H1 (cell line): ENCODE results near the gene CPTP. TPM values are rescaled to one million over a fixed set of nuclear protein-coding genes. Genes with fewer than 3 reads are reported as not detected.

ENCODE experiments used
- CTCF ChIA-PET: fragments of 300-600 bp; sonication (Branson Sonifier 250); formaldehyde crosslinking; loops from one replicate; lab custom pipeline; 2021; ENCODE audit not compliant: partially characterized antibody; lab: Charles Lee
- POLR2A ChIA-PET: fragments of 300-600 bp; sonication (Branson Sonifier 250); formaldehyde crosslinking; loops from one replicate; lab custom pipeline; 2021; ENCODE audit warnings: inconsistent platforms; ENCODE audit not compliant: partially characterized antibody; lab: Charles Lee
- DNase-seq, 2 experiments: peaks; one replicate each; pipeline versions ENCODE4 v3.0.0 to v3.0.0-alpha.2; 2010 to 2022; ENCODE audit warnings: low spot score in 2 of 2, low read depth in 1 of 2, mixed read lengths in 1 of 2
- FAIRE-seq: peaks from 2 replicates; lab custom pipeline; 2011; peaks lifted over from hg19 to GRCh38; lab: Jason Lieb, UNC
- H2AFZ ChIP-seq: 2 replicates; pipeline ENCODE4 v1.8.1; 2012; ENCODE audit warnings: low read length, inconsistent platforms
- H2AK5ac ChIP-seq: 2 replicates; pipeline ENCODE4 v1.6.1; 2013; ENCODE audit warnings: low read depth, low read length
- H2BK120ac ChIP-seq: replicated peaks from 2 replicates; pipeline ENCODE3; 2013; ENCODE audit warnings: low read depth, low read length, inconsistent platforms
- H2BK12ac ChIP-seq: 2 replicates; pipeline ENCODE4 v1.6.1; 2013; ENCODE audit warnings: low read depth, low read length
- H2BK15ac ChIP-seq: 2 replicates; pipeline ENCODE4 v1.6.1; 2013; ENCODE audit warnings: low read length
- H2BK20ac ChIP-seq: 2 replicates; pipeline ENCODE4 v1.6.1; 2013; ENCODE audit warnings: low read length
- H2BK5ac ChIP-seq: 2 replicates; pipeline ENCODE4 v1.6.1; 2013; ENCODE audit warnings: low read depth, low read length
- H3K14ac ChIP-seq: 2 replicates; pipeline ENCODE4 v1.6.1; 2013; ENCODE audit warnings: inconsistent platforms; ENCODE audit not compliant: insufficient read length
- H3K18ac ChIP-seq: 2 replicates; pipeline ENCODE4 v1.6.1; 2013; ENCODE audit warnings: low read length; ENCODE audit errors: extremely low read depth
- H3K23ac ChIP-seq: 2 replicates; pipeline ENCODE4 v1.6.1; 2013; ENCODE audit warnings: inconsistent platforms; ENCODE audit not compliant: insufficient read length
- H3K23me2 ChIP-seq: 2 replicates; pipeline ENCODE4 v1.6.1; 2013; ENCODE audit warnings: low read depth, low read length
- H3K27ac ChIP-seq: 2 replicates; pipeline ENCODE4 v1.6.1; 2011; ENCODE audit warnings: low read depth, low read length, inconsistent platforms
- H3K27me3 ChIP-seq, 4 experiments: replicated peaks in 1 of 4; 1 replicate in 1 of 4; 2 replicates in 3 of 4; pipeline versions ENCODE4 v1.6.1 to v1.8.1; 2011 to 2013; ENCODE audit warnings: low read length in 3 of 4, mild to moderate bottlenecking in 3 of 4, inconsistent platforms in 2 of 4, mixed read lengths in 2 of 4, moderate library complexity in 1 of 4; ENCODE audit not compliant: control insufficient read depth in 3 of 4, insufficient read depth in 3 of 4; ENCODE audit errors: extremely low read depth in 1 of 4
- H3K36me3 ChIP-seq, 4 experiments: 2 replicates each; pipeline versions ENCODE4 v1.6.1 to v1.8.1; 2011 to 2013; ENCODE audit warnings: mild to moderate bottlenecking in 4 of 4, low read length in 3 of 4, moderate library complexity in 2 of 4, control low read depth in 1 of 4, inconsistent platforms in 1 of 4; ENCODE audit not compliant: insufficient read depth in 4 of 4, control insufficient read depth in 2 of 4
- H3K4ac ChIP-seq: replicated peaks from 2 replicates; pipeline ENCODE3; 2013; ENCODE audit warnings: low read length, low read depth, mixed read lengths, inconsistent platforms; ENCODE audit not compliant: insufficient read length
- H3K4me1 ChIP-seq, 4 experiments: replicated peaks in 1 of 4; 1 replicate in 1 of 4; 2 replicates in 3 of 4; pipeline versions ENCODE4 v1.6.1 to v1.8.1; 2011 to 2013; ENCODE audit warnings: low read length in 3 of 4, inconsistent platforms in 2 of 4, mixed read lengths in 1 of 4; ENCODE audit not compliant: insufficient read depth in 4 of 4, control insufficient read depth in 3 of 4
- H3K4me2 ChIP-seq, 2 experiments: 2 replicates each; pipeline versions ENCODE4 v1.6.1 to v1.8.1; 2011 to 2013; ENCODE audit warnings: low read depth in 2 of 2, low read length in 2 of 2, control low read depth in 1 of 2, inconsistent platforms in 1 of 2, mild to moderate bottlenecking in 1 of 2; ENCODE audit not compliant: insufficient read depth in 1 of 2
- H3K4me3 ChIP-seq, 4 experiments: fragments of 200-600, 300-600 bp in 1 of 4; sonication (generic), shearing (Covaris generic), sonication (Bioruptor Twin) in 1 of 4; 2 replicates each; pipeline versions ENCODE4 v1.5.1 to v1.8.1; 2011 to 2016; ENCODE audit warnings: low read length in 4 of 4, low read depth in 3 of 4, control low read depth in 2 of 4, inconsistent platforms in 2 of 4, mild to moderate bottlenecking in 2 of 4, mixed read lengths in 1 of 4, moderate library complexity in 1 of 4; ENCODE audit not compliant: insufficient read depth in 2 of 4; ENCODE audit errors: extremely low read depth in 1 of 4
- H3K56ac ChIP-seq: replicated peaks from 2 replicates; pipeline ENCODE3; 2013; ENCODE audit warnings: low read depth, mild to moderate bottlenecking, mixed read lengths, low read length, inconsistent platforms; ENCODE audit not compliant: insufficient read length
- H3K79me1 ChIP-seq: 2 replicates; pipeline ENCODE4 v1.6.1; 2013; ENCODE audit warnings: low read depth, low read length, control low read depth
- H3K79me2 ChIP-seq, 2 experiments: 2 replicates each; pipeline versions ENCODE4 v1.6.1 to v1.8.1; 2012 to 2013; ENCODE audit warnings: low read length in 2 of 2, mild to moderate bottlenecking in 2 of 2, inconsistent platforms in 1 of 2; ENCODE audit not compliant: insufficient read depth in 2 of 2, control insufficient read depth in 1 of 2
- H3K9ac ChIP-seq, 4 experiments: replicated peaks in 1 of 4; 1 replicate in 1 of 4; 2 replicates in 3 of 4; pipeline versions ENCODE4 v1.6.1 to v1.8.1; 2011 to 2013; ENCODE audit warnings: low read depth in 3 of 4, low read length in 3 of 4, control low read depth in 2 of 4, mild to moderate bottlenecking in 2 of 4, moderate library complexity in 2 of 4, inconsistent platforms in 1 of 4; ENCODE audit errors: extremely low read depth in 1 of 4
- H3K9me3 ChIP-seq, 2 experiments: 2 replicates each; pipeline versions ENCODE4 v1.6.1 to v1.8.1; 2012 to 2013; ENCODE audit warnings: mild to moderate bottlenecking in 2 of 2, moderate library complexity in 2 of 2, control low read depth in 1 of 2, inconsistent platforms in 1 of 2, low read depth in 1 of 2, low read length in 1 of 2, mixed read lengths in 1 of 2; ENCODE audit not compliant: insufficient read depth in 2 of 2
- H4K20me1 ChIP-seq, 2 experiments: replicated peaks in 1 of 2; 2 replicates each; pipeline versions ENCODE3 to v1.8.1; 2011 to 2013; ENCODE audit warnings: inconsistent platforms in 2 of 2, low read length in 2 of 2, mild to moderate bottlenecking in 1 of 2; ENCODE audit not compliant: insufficient read depth in 2 of 2, control insufficient read depth in 1 of 2
- H4K5ac ChIP-seq: 2 replicates; pipeline ENCODE4 v1.6.1; 2013; ENCODE audit warnings: low read length, low read depth, mixed read lengths, inconsistent platforms; ENCODE audit not compliant: insufficient read length
- H4K8ac ChIP-seq: 2 replicates; pipeline ENCODE4 v1.8.0; 2013; ENCODE audit warnings: mild to moderate bottlenecking, moderate library complexity, low read length, inconsistent platforms; ENCODE audit not compliant: insufficient read depth; ENCODE audit errors: extremely low read depth
- H4K91ac ChIP-seq: replicated peaks from 2 replicates; pipeline ENCODE3; 2013; ENCODE audit warnings: low read length, mixed read lengths, inconsistent platforms; ENCODE audit not compliant: insufficient read length
- BACH1 ChIP-seq: IDR thresholded peaks from 2 replicates; pipeline ENCODE4 v1.6.1; 2012; ENCODE audit warnings: low read length, improper control_type of control experiment
- BCL11A ChIP-seq, 2 experiments: IDR thresholded peaks; one replicate each; pipeline ENCODE4 v1.6.1; 2011; ENCODE audit warnings: low read depth in 2 of 2, low read length in 2 of 2, mild to moderate bottlenecking in 2 of 2
- CBX5 ChIP-seq: fragments of 300-800, 300-1000 bp; sonication (generic); IDR thresholded peaks from 2 replicates; pipeline ENCODE4 v1.7.1; 2016; ENCODE audit warnings: antibody characterized with exemption, low read length, low read depth
- CBX8 ChIP-seq: fragments of 300-800, 300-1000 bp; sonication (generic); IDR thresholded peaks from 2 replicates; pipeline ENCODE4 v1.7.1; 2016; ENCODE audit warnings: low read depth, low read length, borderline replicate concordance
- CREB1 ChIP-seq: IDR thresholded peaks from 2 replicates; pipeline ENCODE4 v1.6.1; 2012; ENCODE audit warnings: inconsistent platforms
- CTBP2 ChIP-seq: IDR thresholded peaks from 2 replicates; pipeline ENCODE4 v1.7.0; 2011; ENCODE audit warnings: borderline replicate concordance, mild to moderate bottlenecking, moderate library complexity, mixed read lengths, low read length; ENCODE audit not compliant: insufficient read depth, insufficient read length
- FOSL1 ChIP-seq: IDR thresholded peaks from 2 replicates; pipeline ENCODE4 v1.6.1; 2011; ENCODE audit warnings: mild to moderate bottlenecking, low read depth, low read length, moderate library complexity; ENCODE audit not compliant: insufficient read depth
- HDAC2 ChIP-seq, 2 experiments: fragments of 300-600 bp in 1 of 2; sonication (generic) in 1 of 2; IDR thresholded peaks; 2 replicates each; pipeline ENCODE4 v1.6.1; 2011 to 2012; ENCODE audit warnings: low read depth in 2 of 2, low read length in 2 of 2, mild to moderate bottlenecking in 2 of 2, moderate library complexity in 2 of 2, borderline replicate concordance in 1 of 2, inconsistent platforms in 1 of 2
- SP1 ChIP-seq: IDR thresholded peaks from 2 replicates; pipeline ENCODE4 v1.6.1; 2011; ENCODE audit warnings: low read depth, low read length
- SP2 ChIP-seq: IDR thresholded peaks from 2 replicates; pipeline ENCODE4 v1.6.1; 2012; ENCODE audit warnings: mild to moderate bottlenecking, low read length, inconsistent platforms
- TCF12 ChIP-seq: IDR thresholded peaks from 2 replicates; pipeline ENCODE4 v1.6.1; 2011; ENCODE audit warnings: low read depth, mild to moderate bottlenecking, low read length
- WGBS, 2 experiments: shearing (Covaris generic) in 1 of 2; methylation state at CpG; one replicate each; pipeline versions ENCODE4 v1.1.6 to v1.1.7; 2013 to 2015; ENCODE audit warnings: low lambda C conversion rate in 2 of 2, mixed read lengths in 2 of 2, inconsistent platforms in 1 of 2, low coverage in 1 of 2, missing lambda C conversion rate in 1 of 2; ENCODE audit not compliant: insufficient replicate concordance in 2 of 2, insufficient coverage in 1 of 2, insufficient read length in 1 of 2; ENCODE audit errors: extremely low coverage in 1 of 2, missing lambda C conversion rate in 1 of 2; 5-methylcytosine and 5-hydroxymethylcytosine counted together
- polyA plus RNA-seq, 7 experiments: library from polyadenylated mRNA; depleted of rRNA in 3 of 7; stranded (reverse) in 5 of 7; unstranded in 2 of 7; fragments of >200 nt in 5 of 7; fragments of 200-250 nt in 2 of 7; gene quantifications; 1 replicate in 5 of 7; 2 replicates in 1 of 7; 4 replicates in 1 of 7; pipeline versions ENCODE4 v1.2.1 to v1.2.3, GENCODE V29; 2011 to 2013; ENCODE audit warnings: missing spikeins in 2 of 7, mixed read lengths in 2 of 7
- total RNA-seq: library from RNA; stranded (reverse); fragmentation: NEBNext Ultra II Directional; extraction: Animal tissue kit (Norgen Biotek cat#: 25700); gene quantifications from 2 replicates; pipeline ENCODE4 v1.2.1, GENCODE V29; 2021
- TF ChIP-seq, protein P1 (sequence below): IDR thresholded peaks from 2 replicates; pipeline ENCODE4 v1.6.1; 2012; ENCODE audit warnings: low read length, inconsistent platforms

Gene CPTP
- total and polyA plus RNA-seq, 2 of the 8 experiments (the other 6 are each of a cell fraction or from before 2014, with no cell fraction given): 8.1 to 10.6 TPM

GRCh38 chr1:1335283-1335682 is 10.7 kb downstream of the CPTP start:
- no peak overlapping the region for H3K14ac ChIP-seq
- no peak overlapping the region for H2BK5ac ChIP-seq
- H3K56ac ChIP-seq: no peak overlapping the region
- no peaks in the 10 kb centered on the region for H3K79me2 ChIP-seq
- no peak for DNase-seq
- H3K4me2 ChIP-seq: no peak overlapping the region
- WGBS, 2 experiments: 94% methylated on average over 16 of the region's 16 CpGs; no CpG with 5 or more reads in 1 of the 2 experiments
- H2AFZ ChIP-seq: no peak overlapping the region
- H4K5ac ChIP-seq: no peak overlapping the region
- no peaks in the 10 kb centered on the region for H3K23me2 ChIP-seq
- H3K4me1 ChIP-seq: no peaks in the 10 kb centered on the region; a peak in 2 of 7 replicates
- H4K91ac ChIP-seq: no peak overlapping the region
- H2BK12ac ChIP-seq: no peak overlapping the region
- H2AK5ac ChIP-seq: no peak overlapping the region
- H3K79me1 ChIP-seq: peaks cover 2% of the 10 kb centered on the region; the same call in 1 of the 2 replicates
- H3K36me3 ChIP-seq: peaks cover 0 to 27% (median 6%) of the 10 kb centered on the region in 4 experiments; a peak in 6 of 8 replicates
- H3K4me3 ChIP-seq: no peak overlapping the region
- H3K27ac ChIP-seq: no peak overlapping the region
- H3K9ac ChIP-seq: no peak overlapping the region
- H3K4ac ChIP-seq: no peak overlapping the region
- H3K18ac ChIP-seq: no peak overlapping the region
- no peaks in the 10 kb centered on the region for H3K27me3 ChIP-seq
- no peaks in the 10 kb centered on the region for H3K9me3 ChIP-seq
- POLR2A ChIA-PET: interaction anchor here (0.8 to 9.0 kb wide), 16 partner anchors 9 to 99 kb away, joined by 3 to 134 read pairs (median 6); partner anchors contain the start of genes AURKAIP1, CCNL2 and DVL1
- CTCF ChIA-PET: interaction anchor here (0.6 to 3.2 kb wide), 6 partner anchors 9 to 927 kb away, joined by 3 to 13 read pairs (median 4); no protein-coding TSS in a partner anchor
- no peak overlapping the region for H4K8ac ChIP-seq
- no peak overlapping the region for H2BK120ac ChIP-seq
- H2BK20ac ChIP-seq: no peak overlapping the region
- H3K23ac ChIP-seq: no peak overlapping the region
- FAIRE-seq: no peak
- peaks cover 10 to 25% of the 10 kb centered on the region in 2 experiments for H4K20me1 ChIP-seq
- no peak overlapping the region for H2BK15ac ChIP-seq
- no peak for TF ChIP-seq TCF12
- no peak for TF ChIP-seq SP2
- no peak for TF ChIP-seq SP1
- no peak for TF ChIP-seq HDAC2 (IDR thresholded peaks at IDR 0.05; ENCODE audit: borderline replicate concordance in 1 of 2, low read depth in 2 of 2, low read length in 2 of 2)
- no peak for TF ChIP-seq FOSL1
- no peak for TF ChIP-seq BCL11A (IDR thresholded peaks at IDR 0.05; ENCODE audit: low read depth in 2 of 2, low read length in 2 of 2)
- TF ChIP-seq CBX5: no peak
- TF ChIP-seq, protein P1, sequence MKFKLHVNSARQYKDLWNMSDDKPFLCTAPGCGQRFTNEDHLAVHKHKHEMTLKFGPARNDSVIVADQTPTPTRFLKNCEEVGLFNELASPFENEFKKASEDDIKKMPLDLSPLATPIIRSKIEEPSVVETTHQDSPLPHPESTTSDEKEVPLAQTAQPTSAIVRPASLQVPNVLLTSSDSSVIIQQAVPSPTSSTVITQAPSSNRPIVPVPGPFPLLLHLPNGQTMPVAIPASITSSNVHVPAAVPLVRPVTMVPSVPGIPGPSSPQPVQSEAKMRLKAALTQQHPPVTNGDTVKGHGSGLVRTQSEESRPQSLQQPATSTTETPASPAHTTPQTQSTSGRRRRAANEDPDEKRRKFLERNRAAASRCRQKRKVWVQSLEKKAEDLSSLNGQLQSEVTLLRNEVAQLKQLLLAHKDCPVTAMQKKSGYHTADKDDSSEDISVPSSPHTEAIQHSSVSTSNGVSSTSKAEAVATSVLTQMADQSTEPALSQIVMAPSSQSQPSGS: no peak
- TF ChIP-seq BACH1: no peak
- TF ChIP-seq CBX8: no peak
- TF ChIP-seq CTBP2: no peak
- no peak for TF ChIP-seq CREB1
